ENCODE data around the gene HSPA14. TPM values are rescaled to one million over a fixed set of nuclear protein-coding genes. Genes with fewer than 3 reads are reported as not detected.

Gene HSPA14
- total and polyA plus RNA-seq, 2 donors (not counting 1 experiment from before 2014, with no cell fraction given) = 7.4 to 14.3 TPM

DNA sequence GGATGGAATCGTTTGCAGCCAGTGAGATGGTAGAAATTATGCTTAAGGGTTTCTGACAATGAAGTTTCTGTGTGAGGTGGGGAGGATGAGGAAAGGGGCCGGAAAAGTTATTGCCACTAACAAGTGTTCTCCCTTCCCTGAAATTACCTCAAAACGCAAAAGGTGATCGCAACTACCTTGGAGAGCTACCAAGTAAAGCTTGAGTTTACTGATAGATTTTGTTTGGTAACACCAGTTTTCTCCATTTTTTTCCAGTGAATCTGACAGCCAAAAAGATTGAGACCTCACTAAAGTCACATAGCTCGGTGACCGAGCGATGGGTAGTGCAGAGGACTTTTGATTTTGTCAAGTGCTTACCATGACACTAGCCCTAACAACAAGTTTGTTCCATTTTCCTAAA lies 42.1 kb downstream of the HSPA14 start:
- TF ChIP-seq CTCF (conservative IDR thresholded peaks at IDR 0.05 in 1 of 2, IDR thresholded peaks at IDR 0.05 in 1 of 2; ENCODE audit: low read depth in 1 of 2, low read length in 2 of 2) = no peak
- no peak for TF ChIP-seq EZH2 (IDR thresholded peaks at IDR 0.05; ENCODE audit: low read length, missing control alignments)
- H4K20me1 ChIP-seq (ENCODE audit: control insufficient read depth, extremely low read depth, insufficient read depth, low read length) = no peaks in the 10 kb centered on the region
- H3K4me2 ChIP-seq (ENCODE audit: extremely low read depth, insufficient read depth, low read length) = peak overlapping the region; percentile 57
- peak overlapping the region; percentile 82 to 91 (median 84) for H3K4me3 ChIP-seq (replicated peaks in 1 of 4; ENCODE audit: control extremely low read depth in 1 of 4, insufficient read depth in 1 of 4, low read depth in 3 of 4, low read length in 4 of 4)
- H3K9ac ChIP-seq (ENCODE audit: insufficient read depth, low read length) = no peak overlapping the region
- peak in 1 of 2 donors; percentile 7 for DNase-seq (ENCODE audit: low read depth in 2 of 2)
- H3K27ac ChIP-seq (ENCODE audit: insufficient read depth, low read length) = no peak overlapping the region
- peaks cover 68% of the 10 kb centered on the region for H3K79me2 ChIP-seq (ENCODE audit: control insufficient read depth, insufficient read depth, low read length)
- H3K27me3 ChIP-seq (ENCODE audit: control insufficient read depth, insufficient read depth, low read length) = no peaks in the 10 kb centered on the region
- peaks cover 7% of the 10 kb centered on the region for H3K4me1 ChIP-seq (ENCODE audit: control insufficient read depth, extremely low read depth, insufficient read depth, low read length)
- H2AFZ ChIP-seq (ENCODE audit: low read length) = no peak overlapping the region
- no peaks in the 10 kb centered on the region for H3K9me3 ChIP-seq (ENCODE audit: control insufficient read depth, insufficient read depth, low read depth, low read length)
- no peaks in the 10 kb centered on the region for H3K36me3 ChIP-seq (ENCODE audit: control insufficient read depth, insufficient read depth, low read length)

DNA sequence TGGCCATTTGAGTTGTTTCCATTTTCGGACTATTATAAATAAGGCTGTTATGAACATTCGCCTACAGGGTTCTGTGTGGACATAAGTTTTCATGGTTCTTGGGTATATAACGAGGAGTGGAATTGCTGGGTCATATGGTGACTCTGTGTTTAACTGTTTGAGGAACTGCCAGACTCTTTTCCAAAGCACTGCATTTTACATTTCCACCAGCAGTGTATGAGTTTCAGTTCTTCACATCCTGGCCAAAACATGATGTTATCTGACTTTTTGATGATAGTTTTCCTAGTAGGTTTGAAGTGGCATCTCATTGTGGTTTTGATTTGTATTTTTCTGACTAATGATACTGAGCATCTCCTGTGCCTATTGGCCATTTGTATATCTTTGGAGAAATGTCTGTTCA lies 46.0 kb downstream of the HSPA14 start:
- Histone ChIP-seq H3K4me1 (ENCODE audit: control insufficient read depth, extremely low read depth, insufficient read depth, low read length) (no peaks in the 10 kb centered on the region), H4K20me1 (ENCODE audit: control insufficient read depth, extremely low read depth, insufficient read depth, low read length) (no peaks in the 10 kb centered on the region), H3K36me3 (ENCODE audit: control insufficient read depth, insufficient read depth, low read length) (no peaks in the 10 kb centered on the region), H2AFZ (ENCODE audit: low read length) (no peak overlapping the region), H3K79me2 (ENCODE audit: control insufficient read depth, insufficient read depth, low read length) (peaks cover 72% of the 10 kb centered on the region), H3K9me3 (ENCODE audit: control insufficient read depth, insufficient read depth, low read depth, low read length) (no peaks in the 10 kb centered on the region), H3K4me2 (ENCODE audit: extremely low read depth, insufficient read depth, low read length) (no peak overlapping the region), H3K4me3 (replicated peaks in 1 of 4; ENCODE audit: control extremely low read depth in 1 of 4, insufficient read depth in 1 of 4, low read depth in 3 of 4, low read length in 4 of 4) (no peak overlapping the region), H3K27ac (ENCODE audit: insufficient read depth, low read length) (no peak overlapping the region), H3K9ac (ENCODE audit: insufficient read depth, low read length) (no peak overlapping the region), H3K27me3 (ENCODE audit: control insufficient read depth, insufficient read depth, low read length) (no peaks in the 10 kb centered on the region)
- no peak for TF ChIP-seq CTCF (conservative IDR thresholded peaks at IDR 0.05 in 1 of 2, IDR thresholded peaks at IDR 0.05 in 1 of 2; ENCODE audit: low read depth in 1 of 2, low read length in 2 of 2)
- TF ChIP-seq EZH2 (IDR thresholded peaks at IDR 0.05; ENCODE audit: low read length, missing control alignments) = no peak
- no peak for DNase-seq (ENCODE audit: low read depth in 2 of 2)

- Histone ChIP-seq H3K27ac (ENCODE audit: insufficient read depth, low read length) (no peak overlapping the region), H3K4me2 (ENCODE audit: extremely low read depth, insufficient read depth, low read length) (no peak overlapping the region), H3K36me3 (ENCODE audit: control insufficient read depth, insufficient read depth, low read length) (no peaks in the 10 kb centered on the region), H3K27me3 (ENCODE audit: control insufficient read depth, insufficient read depth, low read length) (no peaks in the 10 kb centered on the region), H3K4me1 (ENCODE audit: control insufficient read depth, extremely low read depth, insufficient read depth, low read length) (no peaks in the 10 kb centered on the region), H3K9me3 (ENCODE audit: control insufficient read depth, insufficient read depth, low read depth, low read length) (no peaks in the 10 kb centered on the region), H2AFZ (ENCODE audit: low read length) (no peak overlapping the region), H3K4me3 (replicated peaks in 1 of 4; ENCODE audit: control extremely low read depth in 1 of 4, insufficient read depth in 1 of 4, low read depth in 3 of 4, low read length in 4 of 4) (no peak overlapping the region), H3K79me2 (ENCODE audit: control insufficient read depth, insufficient read depth, low read length) (peaks cover 48% of the 10 kb centered on the region), H4K20me1 (ENCODE audit: control insufficient read depth, extremely low read depth, insufficient read depth, low read length) (no peaks in the 10 kb centered on the region), H3K9ac (ENCODE audit: insufficient read depth, low read length) (no peak overlapping the region)
- peak; percentile 30 to 53 for TF ChIP-seq CTCF (conservative IDR thresholded peaks at IDR 0.05 in 1 of 2, IDR thresholded peaks at IDR 0.05 in 1 of 2; ENCODE audit: low read depth in 1 of 2, low read length in 2 of 2)
- TF ChIP-seq EZH2 (IDR thresholded peaks at IDR 0.05; ENCODE audit: low read length, missing control alignments) = no peak
- DNase-seq (ENCODE audit: low read depth in 2 of 2) = peak in 1 of 2 donors; percentile 32
These were observed 51.2 kb downstream of the HSPA14 start for GRCh38 chr10:14889318-14889717.
